GM18505 (cell line): Measurements from ENCODE around the gene NFIX.

Experiments used
- ATAC-seq: cut with Tn5 transposase; IDR thresholded peaks from one replicate; pipeline ENCODE4 v1.9.1; 2021; ENCODE audit not compliant: unreplicated experiment
- POLR2A ChIP-seq: IDR thresholded peaks from 4 replicates; pipeline ENCODE4 v1.6.1; 2011; ENCODE audit warnings: borderline replicate concordance; ENCODE audit not compliant: insufficient read depth, insufficient read length; ENCODE audit errors: extremely low read depth

Gene NFIX

GRCh38 chr19:13057744-13058143, 62.5 kb downstream of the NFIX start:
- no peak for ATAC-seq
- TF ChIP-seq POLR2A: no peak

DNA sequence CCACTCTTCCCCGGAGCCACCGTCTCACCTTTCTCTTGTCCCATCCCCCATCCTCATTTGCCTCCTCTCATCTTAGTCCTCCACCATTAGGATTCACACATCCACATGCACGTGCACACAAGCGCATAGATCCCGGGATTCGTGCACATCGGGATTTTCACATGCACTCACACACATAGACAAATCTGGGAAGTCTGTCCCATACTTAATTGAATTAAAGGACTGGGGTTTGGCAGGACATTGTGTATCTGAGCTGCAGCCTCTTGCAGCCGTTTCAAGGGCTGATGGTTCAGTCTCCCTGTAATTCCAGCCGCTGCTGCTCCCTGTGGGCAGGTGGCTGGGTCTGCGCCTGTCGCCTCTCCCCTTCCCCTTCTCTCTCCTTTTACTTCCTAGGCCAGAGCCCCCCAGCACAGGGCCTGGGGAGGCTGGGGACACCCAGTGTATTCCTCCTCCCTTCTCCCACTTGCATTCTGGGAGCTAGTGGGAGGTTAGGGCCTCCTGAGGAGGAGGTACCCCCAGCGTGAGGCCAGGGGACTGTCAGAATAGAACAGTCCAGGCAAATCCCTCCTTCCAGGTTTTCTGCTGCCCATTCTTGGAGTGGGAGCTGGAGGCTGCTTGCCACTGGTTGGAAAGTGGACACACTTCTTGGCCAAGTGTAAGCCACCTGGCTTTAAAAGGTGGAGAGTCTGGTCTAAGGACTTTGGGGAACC, 63.8 kb downstream of the NFIX start:
- no peak for TF ChIP-seq POLR2A
- ATAC-seq: no peak

GRCh38 chr19:13060233-13060963, 65.1 kb downstream of the NFIX start:
- TF ChIP-seq POLR2A: no peak
- ATAC-seq: no peak

GRCh38 chr19:13060964-13061927, 66.0 kb downstream of the NFIX start:
- ATAC-seq: peak; percentile 53
- TF ChIP-seq POLR2A: no peak

DNA sequence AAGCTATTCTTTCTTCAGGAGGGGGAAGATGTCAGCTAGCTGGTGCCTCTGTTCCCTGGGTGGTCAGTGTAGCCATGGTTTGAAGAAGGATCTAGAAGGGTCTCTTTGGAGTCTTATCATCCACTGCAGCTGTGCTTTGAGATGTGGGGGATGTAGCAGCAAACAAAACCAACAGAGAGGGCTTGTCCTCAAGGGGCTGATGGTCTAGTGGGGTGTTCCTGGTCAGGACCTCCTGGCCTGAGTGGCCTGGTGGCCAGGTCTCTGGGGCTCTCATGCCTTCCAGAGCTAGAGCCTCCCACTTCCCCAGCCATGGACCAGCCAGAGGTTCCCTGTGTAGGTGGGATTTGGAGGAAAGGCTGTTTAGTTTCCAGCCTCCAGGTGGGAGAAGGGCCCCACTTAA, 67.0 kb downstream of the NFIX start:
- no peak for TF ChIP-seq POLR2A
- ATAC-seq: no peak

GRCh38 chr19:13063461-13064091, 68.3 kb downstream of the NFIX start:
- no peak for TF ChIP-seq POLR2A
- ATAC-seq: no peak

GRCh38 chr19:13064092-13064489, 68.8 kb downstream of the NFIX start:
- TF ChIP-seq POLR2A: no peak
- ATAC-seq: no peak

- ATAC-seq: no peak
- TF ChIP-seq POLR2A: no peak
Measured at GRCh38 chr19:13066226-13066625, 71.0 kb downstream of the NFIX start.

DNA sequence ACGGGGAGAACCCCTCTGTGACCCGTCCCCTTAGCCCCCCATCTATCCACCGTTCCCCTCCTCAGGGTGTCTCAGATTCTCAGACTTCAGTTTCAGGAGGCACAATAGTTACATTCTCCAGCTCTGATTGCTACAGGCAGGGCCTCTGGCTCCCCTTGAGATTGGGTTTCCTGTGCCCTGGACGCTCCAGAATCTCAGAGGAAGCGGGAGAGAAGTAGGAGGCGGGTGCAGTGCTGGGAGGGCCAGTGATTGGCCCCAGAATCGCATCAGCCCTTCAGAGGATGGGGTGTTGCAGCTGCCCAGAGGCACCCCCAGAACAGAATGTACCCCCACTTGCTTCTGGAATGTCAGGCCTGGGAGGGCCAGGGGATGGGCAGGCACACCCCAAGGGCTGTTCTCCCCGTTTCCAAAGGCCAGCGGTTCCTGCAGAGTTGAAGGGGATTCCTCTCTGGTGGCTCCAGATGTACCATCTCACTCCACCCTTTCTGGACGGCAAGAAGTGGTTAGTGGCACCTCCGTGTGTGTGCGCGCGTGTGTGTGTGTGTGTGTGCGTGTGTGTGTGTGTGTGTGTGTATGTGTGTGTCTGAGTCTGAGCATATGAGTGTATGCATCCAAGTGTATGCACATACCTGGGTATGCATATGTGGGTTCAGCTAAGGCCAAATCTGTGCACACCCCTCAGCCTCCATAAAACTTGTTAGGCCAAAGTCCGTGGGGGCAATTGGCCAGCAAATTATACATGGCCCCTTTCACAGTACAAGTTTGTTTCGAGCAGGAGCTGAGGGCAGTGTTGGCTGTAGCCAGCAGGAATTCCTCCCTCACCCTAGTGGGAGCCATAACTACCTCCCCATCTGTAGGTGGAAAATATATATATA, 71.9 kb downstream of the NFIX start:
- no peak for TF ChIP-seq POLR2A
- no peak for ATAC-seq

GRCh38 chr19:13068085-13068846, 73.0 kb downstream of the NFIX start:
- TF ChIP-seq POLR2A: no peak
- ATAC-seq: no peak
